Spleen (tissue), 11 donors: Measurements from ENCODE around the gene AGTPBP1. TPM values are rescaled to one million over a fixed set of nuclear protein-coding genes. Genes with fewer than 3 reads are reported as not detected.

Source experiments
- DNase-seq: peaks from one replicate; pipeline ENCODE4 v3.0.0-alpha.2; 2020
- H3K27ac ChIP-seq, 8 donors: fragments of 200-600 bp; sonication (generic) in 7 of 8; 1 replicate in 4 of 8; 2 replicates in 4 of 8; pipeline versions ENCODE4 v1.5.0 to v1.8.0; 2016 to 2021; ENCODE audit warnings: inconsistent platforms in 4 of 8, mild to moderate bottlenecking in 4 of 8, moderate library complexity in 1 of 8
- H3K27me3 ChIP-seq, 7 donors: fragments of 200-600 bp; sonication (generic) in 6 of 7; replicated peaks in 1 of 7; 1 replicate in 4 of 7; 2 replicates in 3 of 7; pipeline versions ENCODE4 v1.5.0 to v1.8.0; 2016 to 2021; ENCODE audit warnings: inconsistent platforms in 3 of 7, mild to moderate bottlenecking in 1 of 7
- H3K36me3 ChIP-seq, 6 donors: fragments of 200-600 bp; sonication (generic) in 5 of 6; 1 replicate in 4 of 6; 2 replicates in 2 of 6; pipeline versions ENCODE4 v1.5.0 to v1.8.0; 2016 to 2021; ENCODE audit warnings: inconsistent platforms in 2 of 6
- H3K4me1 ChIP-seq, 6 donors: fragments of 200-600 bp; sonication (generic) in 5 of 6; 1 replicate in 3 of 6; 2 replicates in 3 of 6; pipeline versions ENCODE4 v1.5.0 to v1.8.0; 2016 to 2021; ENCODE audit warnings: inconsistent platforms in 3 of 6
- H3K4me3 ChIP-seq, 8 donors: fragments of 200-600 bp; sonication (generic) in 7 of 8; 1 replicate in 4 of 8; 2 replicates in 4 of 8; pipeline versions ENCODE4 v1.5.0 to v1.8.0; 2016 to 2021; ENCODE audit warnings: inconsistent platforms in 4 of 8, mild to moderate bottlenecking in 4 of 8, moderate library complexity in 2 of 8
- H3K9me3 ChIP-seq, 8 donors: fragments of 200-600 bp; sonication (generic) in 7 of 8; 1 replicate in 4 of 8; 2 replicates in 4 of 8; pipeline versions ENCODE4 v1.5.0 to v1.8.0; 2016 to 2021; ENCODE audit warnings: inconsistent platforms in 4 of 8
- POLR2A ChIP-seq, 3 donors: fragments of 450-650 bp; IDR thresholded peaks; one replicate each; pipeline ENCODE4 v1.5.1; 2017; ENCODE audit warnings: antibody characterized with exemption in 3 of 3, mild to moderate bottlenecking in 1 of 3
- POLR2AphosphoS5 ChIP-seq, 3 donors: sonication (generic); formaldehyde crosslinking; IDR thresholded peaks; one replicate each; pipeline ENCODE4 v1.5.1; 2017; ENCODE audit warnings: antibody characterized with exemption in 3 of 3
- WGBS, 5 donors: extraction: QIAGEN DNeasy Blood & Tissue Kit in 3 of 5; methylation state at CpG; one replicate each; pipeline versions ENCODE4 v1.1.5 to v1.1.7; 2013 to 2018; 5-methylcytosine and 5-hydroxymethylcytosine counted together
- intact Hi-C: fragments of 100-400 bp; cut with DNase I; formaldehyde crosslinking; loops from one replicate; pipeline ENCODE4 v1.15.0; 2023; ENCODE audit warnings: low total_unique reads
- polyA plus RNA-seq, 3 donors: library from polyadenylated mRNA; stranded (reverse); fragments of 200-250 nt; gene quantifications; one replicate each; pipeline ENCODE4 v1.2.1, GENCODE V29; 2013
- total RNA-seq, 7 donors: library from RNA; depleted of rRNA in 3 of 7; stranded (reverse); fragments of >200 nt in 3 of 7; fragmentation: NEBNext Ultra II Directional in 4 of 7; extraction: Animal tissue kit (Norgen Biotek cat#: 25700) in 4 of 7; gene quantifications; one replicate each; pipeline versions ENCODE4 v1.1.0 to v1.2.1, GENCODE V29; 2016 to 2021
- TF ChIP-seq, protein P1 (sequence below), 11 experiments: fragments of 200-600 bp in 7 of 11; fragments of 450-650 bp in 4 of 11; sonication (generic) in 4 of 11; IDR thresholded peaks in 8 of 11; conservative IDR thresholded peaks in 3 of 11; 1 replicate in 7 of 11; 2 replicates in 4 of 11; pipeline versions ENCODE4 v1.4.0 to v1.8.0; 2016 to 2021; ENCODE audit warnings: antibody characterized with exemption in 11 of 11, inconsistent platforms in 4 of 11, mild to moderate bottlenecking in 1 of 11
- donor health status: healthy with polysubstance abuse.
- donor health status: DM: no; HTN: no; CAD: no; lungs with moderate emphysema.
- donor health status: DM: no; HTN: no; CAD: no.
- donor health status: Bipolar disorder and iron deficiency.
- donor health status: healthy.
- donor health status: DM: no; HTN: no; CAD: no.
- donor health status: DM: yes; HTN: yes; CAD: no.

The AGTPBP1 gene
- total and polyA plus RNA-seq, 10 donors: 5.3 to 83.6 (median 47.5) TPM

DNA sequence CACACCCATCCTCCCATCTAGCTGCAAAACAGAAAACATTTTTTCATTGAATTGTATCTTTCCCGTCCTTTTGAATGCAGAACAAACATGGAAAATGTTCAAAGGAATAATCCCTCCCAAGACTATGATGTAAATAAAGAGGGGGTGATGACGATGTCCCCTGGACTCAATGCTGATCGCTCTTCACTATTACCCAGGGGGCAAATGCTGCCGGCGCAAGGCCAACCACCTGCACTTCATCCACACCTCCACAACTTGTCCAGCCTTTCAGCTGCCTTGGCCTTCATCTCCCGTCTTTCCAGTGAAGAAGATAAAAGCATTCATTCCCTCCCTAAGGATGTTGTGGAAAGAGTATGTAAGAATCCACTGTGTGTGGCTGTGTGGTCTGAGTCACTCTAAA, 240.3 kb downstream of the AGTPBP1 start:
- Histone ChIP-seq H3K36me3 (no peaks in the 10 kb centered on the region), H3K27me3 (no peaks in the 10 kb centered on the region), H3K27ac (no peak overlapping the region), H3K4me3 (no peak overlapping the region), H3K4me1 (no peaks in the 10 kb centered on the region), H3K9me3 (peaks cover 0 to 20% (median 12%) of the 10 kb centered on the region in 8 donors)
- intact Hi-C loops: no loop called here
- WGBS, 5 donors: 85 to 94% (median 87%) methylated on average over 6 of the region's 6 CpGs
- no peak for DNase-seq
- TF ChIP-seq POLR2A (IDR thresholded peaks at IDR 0.05) (no peak), POLR2AphosphoS5 (IDR thresholded peaks at IDR 0.05) (no peak)
- TF ChIP-seq, protein P1, sequence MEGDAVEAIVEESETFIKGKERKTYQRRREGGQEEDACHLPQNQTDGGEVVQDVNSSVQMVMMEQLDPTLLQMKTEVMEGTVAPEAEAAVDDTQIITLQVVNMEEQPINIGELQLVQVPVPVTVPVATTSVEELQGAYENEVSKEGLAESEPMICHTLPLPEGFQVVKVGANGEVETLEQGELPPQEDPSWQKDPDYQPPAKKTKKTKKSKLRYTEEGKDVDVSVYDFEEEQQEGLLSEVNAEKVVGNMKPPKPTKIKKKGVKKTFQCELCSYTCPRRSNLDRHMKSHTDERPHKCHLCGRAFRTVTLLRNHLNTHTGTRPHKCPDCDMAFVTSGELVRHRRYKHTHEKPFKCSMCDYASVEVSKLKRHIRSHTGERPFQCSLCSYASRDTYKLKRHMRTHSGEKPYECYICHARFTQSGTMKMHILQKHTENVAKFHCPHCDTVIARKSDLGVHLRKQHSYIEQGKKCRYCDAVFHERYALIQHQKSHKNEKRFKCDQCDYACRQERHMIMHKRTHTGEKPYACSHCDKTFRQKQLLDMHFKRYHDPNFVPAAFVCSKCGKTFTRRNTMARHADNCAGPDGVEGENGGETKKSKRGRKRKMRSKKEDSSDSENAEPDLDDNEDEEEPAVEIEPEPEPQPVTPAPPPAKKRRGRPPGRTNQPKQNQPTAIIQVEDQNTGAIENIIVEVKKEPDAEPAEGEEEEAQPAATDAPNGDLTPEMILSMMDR (IDR thresholded peaks at IDR 0.05 in 8 of 11, conservative IDR thresholded peaks at IDR 0.05 in 3 of 11): no peak

Other genes starting within 250 kb of the AGTPBP1 start
- gene NAA35, start 199.2 kb upstream of the AGTPBP1 start, total RNA-seq: 10 to 100 TPM; 10.6 to 23.7 (median 22.7) TPM
- gene NAA35, start 199.2 kb upstream of the AGTPBP1 start, polyA plus RNA-seq: 1 to 10 TPM; 4.2 to 4.8 (median 4.6) TPM